WTC11 (cell line): ENCODE data around the gene HMGXB3. TPM values are rescaled to one million over a fixed set of nuclear protein-coding genes. Genes with fewer than 3 reads are reported as not detected.

Experiments
- ATAC-seq: fragments of 200-7000 bp; cut with Tn5 transposase; 2 replicates; pipeline ENCODE4 v1.10.0; 2021; ENCODE audit warnings: mild to moderate bottlenecking, moderate library complexity
- CTCF ChIA-PET: fragments of 300-600 bp; sonication (Branson Sonifier 250); formaldehyde crosslinking; loops from one replicate; lab custom pipeline; 2021; ENCODE audit warnings: antibody characterized with exemption; lab: Charles Lee
- POLR2A ChIA-PET: fragments of 350-600 bp; sonication (Branson Sonifier 250); formaldehyde crosslinking; loops from one replicate; lab custom pipeline; 2021; ENCODE audit warnings: antibody characterized with exemption; lab: Charles Lee
- DNase-seq: peaks from one replicate; pipeline ENCODE4 v3.0.0; 2021; ENCODE audit warnings: low spot score
- H3K27ac Mint-ChIP-seq: 2 replicates; pipeline ENCODE4 v1.8.0; 2021; ENCODE audit warnings: mixed read lengths
- H3K27me3 Mint-ChIP-seq: 2 replicates; pipeline ENCODE4 v1.8.0; 2021; ENCODE audit warnings: low read depth, mild to moderate bottlenecking, moderate library complexity, mixed read lengths
- H3K36me3 Mint-ChIP-seq: 2 replicates; pipeline ENCODE4 v1.8.0; 2021; ENCODE audit warnings: mixed read lengths
- H3K4me1 Mint-ChIP-seq: 2 replicates; pipeline ENCODE4 v1.8.0; 2022; ENCODE audit warnings: mixed read lengths
- H3K4me3 Mint-ChIP-seq: 2 replicates; pipeline ENCODE4 v1.8.0; 2021; ENCODE audit warnings: mild to moderate bottlenecking, moderate library complexity, mixed read lengths
- H3K9me3 Mint-ChIP-seq: 2 replicates; pipeline ENCODE4 v1.8.0; 2021; ENCODE audit warnings: mixed read lengths
- AR ChIP-seq: fragments of 250-450 bp; sonication (Bioruptor Pico); IDR thresholded peaks from 2 replicates; pipeline ENCODE4 v1.9.0; 2021; ENCODE audit warnings: mild to moderate bottlenecking
- ARID4B ChIP-seq: sonication (generic); formaldehyde crosslinking; IDR thresholded peaks from 2 replicates; pipeline ENCODE4 v1.8.0; 2023; ENCODE audit warnings: missing genetic modification reagents, mild to moderate bottlenecking, borderline replicate concordance
- EMX1 ChIP-seq: fragments of 250-450 bp; sonication (Bioruptor Pico); IDR thresholded peaks from 2 replicates; pipeline ENCODE4 v1.8.0; 2021; ENCODE audit warnings: mild to moderate bottlenecking
- GTF2I ChIP-seq: fragments of 250-450 bp; sonication (Bioruptor Pico); conservative IDR thresholded peaks from 2 replicates; pipeline ENCODE4 v1.4.0; 2021; ENCODE audit warnings: mild to moderate bottlenecking
- MXD4 ChIP-seq: fragments of 250-450 bp; sonication (Bioruptor Pico); IDR thresholded peaks from 2 replicates; pipeline ENCODE4 v1.8.0; 2021; ENCODE audit warnings: mild to moderate bottlenecking, moderate library complexity, borderline replicate concordance
- MYBL2 ChIP-seq: sonication (generic); formaldehyde crosslinking; IDR thresholded peaks from 2 replicates; pipeline ENCODE4 v1.8.1; 2023; ENCODE audit warnings: mild to moderate bottlenecking, moderate library complexity, missing genetic modification reagents
- NFYB ChIP-seq: sonication (generic); formaldehyde crosslinking; conservative IDR thresholded peaks from 2 replicates; pipeline ENCODE4 v1.8.0; 2022; ENCODE audit warnings: low read depth, missing genetic modification reagents
- PREB ChIP-seq: sonication (generic); formaldehyde crosslinking; IDR thresholded peaks from 2 replicates; pipeline ENCODE4 v1.8.1; 2022; ENCODE audit warnings: mild to moderate bottlenecking, missing genetic modification reagents, moderate library complexity, borderline replicate concordance
- TCF7 ChIP-seq: sonication (generic); formaldehyde crosslinking; IDR thresholded peaks from 2 replicates; pipeline ENCODE4 v1.8.0; 2022; ENCODE audit warnings: mild to moderate bottlenecking, low read depth, missing genetic modification reagents, moderate library complexity
- ZMAT4 ChIP-seq: fragments of 250-450 bp; sonication (Bioruptor Pico); IDR thresholded peaks from 2 replicates; pipeline ENCODE4 v1.9.0; 2021; ENCODE audit warnings: mild to moderate bottlenecking
- ZNF416 ChIP-seq: fragments of 250-450 bp; sonication (Bioruptor Pico); IDR thresholded peaks from 2 replicates; pipeline ENCODE4 v1.9.0; 2021; ENCODE audit warnings: mild to moderate bottlenecking, inconsistent platforms
- ZNF532 ChIP-seq: fragments of 250-450 bp; sonication (Bioruptor Pico); IDR thresholded peaks from 2 replicates; pipeline ENCODE4 v1.9.0; 2021; ENCODE audit warnings: mild to moderate bottlenecking, borderline replicate concordance
- ZSCAN18 ChIP-seq: fragments of 250-450 bp; sonication (Bioruptor Pico); IDR thresholded peaks from 2 replicates; pipeline ENCODE4 v2.1.2; 2022; ENCODE audit warnings: mild to moderate bottlenecking, moderate library complexity
- total RNA-seq: library from RNA; stranded (reverse); gene quantifications from 3 replicates; pipeline ENCODE4 v1.2.3, GENCODE V29; 2021

The HMGXB3 gene
- total RNA-seq, 1 experiment from 2014 or later: 31.6 TPM

- TF ChIP-seq ZSCAN18 (CRISPR knock-in tag) (no peak), MXD4 (CRISPR knock-in tag) (no peak), GTF2I (CRISPR knock-in tag) (no peak), ZNF532 (no peak), TCF7 (CRISPR knock-in tag) (no peak), PREB (CRISPR knock-in tag) (no peak), ARID4B (CRISPR knock-in tag) (peak; percentile 72; the same call in 1 of the 2 replicates), ZMAT4 (CRISPR knock-in tag) (no peak), MYBL2 (CRISPR knock-in tag) (peak; percentile 65)
These were observed at the start of gene HMGXB3, which contains the start of gene TIGD6 (continued) for GRCh38 chr5:150000256-150000989.

- CTCF ChIA-PET: interaction anchor here (0.5 to 2.0 kb wide), 9 partner anchors 10 to 339 kb away, joined by 3 to 28 read pairs (median 4); partner anchors contain the start of gene SLC26A2
- H3K4me3 Mint-ChIP-seq: no peak overlapping the region
- H3K27me3 Mint-ChIP-seq: no peaks in the 10 kb centered on the region
- POLR2A ChIA-PET: interaction anchor here (1.0 kb wide), 1 partner anchor 9 kb away, joined by 4 read pairs; the partner anchor contains the start of gene SLC26A2
- peak; percentile 77 for ATAC-seq
- H3K27ac Mint-ChIP-seq: no peak overlapping the region
- H3K36me3 Mint-ChIP-seq: no peaks in the 10 kb centered on the region
- H3K9me3 Mint-ChIP-seq: no peaks in the 10 kb centered on the region
- no peaks in the 10 kb centered on the region for H3K4me1 Mint-ChIP-seq
- TF ChIP-seq NFYB (CRISPR knock-in tag) (no peak), EMX1 (CRISPR knock-in tag) (no peak), AR (CRISPR knock-in tag) (no peak), ZNF416 (no peak)
- no peak for DNase-seq
These were observed 49.3 kb upstream of the HMGXB3 start for GRCh38 chr5:149951138-149951749.
